ENCODE measurements around the gene RBM38.

DNA sequence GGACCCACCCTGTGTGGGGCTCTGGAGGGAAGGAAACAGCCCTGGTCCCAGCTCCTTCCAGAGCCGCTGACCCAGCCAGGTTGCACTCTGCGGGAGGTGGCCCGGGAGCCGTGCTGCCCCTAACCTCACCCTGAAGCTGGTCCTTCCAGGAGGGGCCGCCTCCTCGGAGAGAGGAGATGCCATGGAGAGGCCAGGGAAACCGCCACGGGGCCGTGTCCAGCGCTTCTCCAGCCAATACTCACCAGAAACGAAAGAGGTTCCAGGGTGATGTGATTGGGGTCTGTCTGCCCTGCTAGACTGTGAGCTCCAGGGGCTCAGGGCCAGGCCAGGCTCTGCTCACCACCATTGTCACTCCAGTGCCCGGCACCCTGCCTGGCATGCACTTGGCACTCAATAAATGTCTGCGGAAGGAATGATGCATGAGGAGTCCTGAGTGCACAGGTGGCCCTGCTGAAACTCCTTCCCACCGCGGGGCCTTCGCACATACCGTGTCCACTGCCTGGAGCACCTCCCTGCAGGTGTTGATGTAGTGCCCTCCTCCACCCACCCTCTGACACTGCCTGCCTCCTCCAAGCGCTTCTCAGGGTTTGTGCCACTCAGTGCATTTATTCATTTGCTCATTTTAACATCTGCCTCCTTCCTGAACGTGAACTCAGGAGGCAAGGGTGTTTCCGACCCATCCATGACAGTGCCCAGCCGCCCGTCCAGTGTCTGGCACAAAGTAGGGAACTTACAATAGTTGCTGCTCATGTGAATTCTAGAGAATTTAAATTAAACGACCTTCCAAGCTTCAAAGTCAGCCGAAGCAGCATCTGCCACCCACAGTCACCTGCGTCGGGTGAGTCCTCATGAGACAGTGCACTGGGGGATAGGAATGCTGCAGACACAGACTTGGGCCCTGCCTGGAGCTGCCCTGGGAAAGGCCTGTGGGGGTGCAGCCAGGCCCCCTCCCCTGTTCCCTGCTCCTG lies 30.3 kb downstream of the RBM38 start:
- no peak for TF ChIP-seq ZBTB1 (tag by site-specific recombination; IDR thresholded peaks at IDR 0.05)
- TF ChIP-seq, protein P1, sequence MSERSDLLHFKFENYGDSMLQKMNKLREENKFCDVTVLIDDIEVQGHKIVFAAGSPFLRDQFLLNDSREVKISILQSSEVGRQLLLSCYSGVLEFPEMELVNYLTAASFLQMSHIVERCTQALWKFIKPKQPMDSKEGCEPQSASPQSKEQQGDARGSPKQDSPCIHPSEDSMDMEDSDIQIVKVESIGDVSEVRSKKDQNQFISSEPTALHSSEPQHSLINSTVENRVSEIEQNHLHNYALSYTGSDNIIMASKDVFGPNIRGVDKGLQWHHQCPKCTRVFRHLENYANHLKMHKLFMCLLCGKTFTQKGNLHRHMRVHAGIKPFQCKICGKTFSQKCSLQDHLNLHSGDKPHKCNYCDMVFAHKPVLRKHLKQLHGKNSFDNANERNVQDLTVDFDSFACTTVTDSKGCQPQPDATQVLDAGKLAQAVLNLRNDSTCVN (tag by site-specific recombination; optimal IDR thresholded peaks at IDR 0.05), result no peak
- TF ChIP-seq ZNF837 (tag by site-specific recombination; IDR thresholded peaks at IDR 0.05), result no peak
